ENCODE results near the gene APC2.

Gene APC2

DNA sequence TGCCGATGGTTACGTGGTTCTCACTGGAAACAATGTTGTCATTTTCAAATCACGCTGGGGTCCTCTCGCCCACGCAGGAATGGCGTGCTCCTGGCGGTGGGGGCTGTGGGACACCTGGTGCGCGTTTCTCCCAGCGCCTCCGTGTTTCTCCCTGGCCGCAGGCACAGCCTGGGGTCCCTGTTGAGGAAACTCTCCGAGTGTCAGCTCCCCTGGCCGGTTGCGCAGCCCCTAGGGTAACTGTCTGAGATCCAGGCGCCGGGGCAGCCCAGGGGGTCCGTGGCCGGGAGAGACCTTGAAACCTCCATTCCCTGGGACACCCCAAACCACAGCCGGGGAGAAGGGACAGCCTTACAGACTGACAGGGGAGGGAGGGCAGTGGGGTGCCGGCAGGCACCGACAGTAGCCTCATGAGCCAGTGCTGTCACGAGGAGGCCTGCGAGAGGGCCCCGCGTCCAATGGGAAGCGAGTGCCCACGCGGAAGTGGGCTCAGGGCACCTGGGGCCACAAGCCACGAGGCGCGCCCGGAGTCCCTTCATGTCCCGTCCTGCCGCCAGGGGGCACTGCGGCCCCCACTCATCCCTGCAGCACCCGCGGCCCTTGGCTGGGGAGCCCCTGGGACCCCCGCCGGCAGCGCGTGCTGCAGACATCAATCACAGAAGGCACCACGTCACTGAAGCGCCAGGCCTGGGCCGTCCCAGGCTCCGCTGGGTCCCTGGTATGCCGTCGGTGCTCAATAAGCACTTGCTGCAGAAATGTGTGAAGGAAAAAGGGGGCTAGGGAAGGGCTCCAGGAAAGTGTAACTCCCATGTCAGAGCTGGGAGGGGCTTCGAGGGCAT is 53.4 kb downstream of the APC2 start:
- Histone ChIP-seq H3K27ac (ENCODE audit: low read length) (no peak overlapping the region), H3K4me3 (ENCODE audit: low read depth in 1 of 2, low read length in 2 of 2) (peak overlapping the region in 1 of 2 donors; percentile 13), H3K4me1 (ENCODE audit: control insufficient read depth in 1 of 2, insufficient read depth in 2 of 2, low read length in 2 of 2) (peaks cover 0 to 5% of the 10 kb centered on the region in 2 donors), H3K36me3 (ENCODE audit: control insufficient read depth in 1 of 2, insufficient read depth in 2 of 2, low read length in 2 of 2) (no peaks in the 10 kb centered on the region), H3K27me3 (ENCODE audit: low read depth, low read length) (peaks cover 13% of the 10 kb centered on the region), H3K9me3 (ENCODE audit: control insufficient read depth in 1 of 2, low read length in 2 of 2) (peaks cover 0 to 2% of the 10 kb centered on the region in 2 donors)

- peaks cover 13% of the 10 kb centered on the region for H3K27me3 ChIP-seq (ENCODE audit: low read depth, low read length)
- H3K27ac ChIP-seq (ENCODE audit: low read length), result no peak overlapping the region
- H3K4me3 ChIP-seq (ENCODE audit: low read depth in 1 of 2, low read length in 2 of 2), result no peak overlapping the region
- H3K9me3 ChIP-seq (ENCODE audit: control insufficient read depth in 1 of 2, low read length in 2 of 2), result peaks cover 0 to 6% of the 10 kb centered on the region in 2 donors
- peaks cover 0 to 8% of the 10 kb centered on the region in 2 donors for H3K4me1 ChIP-seq (ENCODE audit: control insufficient read depth in 1 of 2, insufficient read depth in 2 of 2, low read length in 2 of 2)
- H3K36me3 ChIP-seq (ENCODE audit: control insufficient read depth in 1 of 2, insufficient read depth in 2 of 2, low read length in 2 of 2), result no peaks in the 10 kb centered on the region
These were observed 54.2 kb downstream of the APC2 start for GRCh38 chr19:1503925-1504773.

DNA sequence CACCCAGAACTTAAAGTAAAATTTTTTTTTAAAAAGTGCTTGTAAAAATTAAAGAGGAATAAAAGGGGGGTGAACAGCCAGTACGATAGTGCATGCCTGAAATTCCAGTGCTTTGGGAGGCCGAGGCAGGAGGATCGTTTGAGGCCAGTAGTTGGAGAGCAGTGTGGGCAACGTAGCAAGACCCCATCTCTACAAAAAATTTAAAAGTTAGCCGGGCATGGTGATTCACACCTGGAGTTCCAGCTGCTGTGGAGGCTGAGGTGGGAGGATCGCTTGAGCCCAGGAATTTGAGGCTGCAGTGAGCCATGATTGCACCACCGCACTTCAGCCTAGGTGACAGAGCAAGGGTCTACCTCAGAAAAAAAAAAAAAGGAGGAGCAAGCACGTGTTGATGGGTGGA is 55.1 kb downstream of the APC2 start:
- peaks cover 0 to 6% of the 10 kb centered on the region in 2 donors for H3K9me3 ChIP-seq (ENCODE audit: control insufficient read depth in 1 of 2, low read length in 2 of 2)
- H3K36me3 ChIP-seq (ENCODE audit: control insufficient read depth in 1 of 2, insufficient read depth in 2 of 2, low read length in 2 of 2), result no peaks in the 10 kb centered on the region
- H3K4me3 ChIP-seq (ENCODE audit: low read depth in 1 of 2, low read length in 2 of 2), result no peak overlapping the region
- no peak overlapping the region for H3K27ac ChIP-seq (ENCODE audit: low read length)
- H3K27me3 ChIP-seq (ENCODE audit: low read depth, low read length), result peaks cover 13% of the 10 kb centered on the region
- H3K4me1 ChIP-seq (ENCODE audit: control insufficient read depth in 1 of 2, insufficient read depth in 2 of 2, low read length in 2 of 2), result peaks cover 0 to 8% of the 10 kb centered on the region in 2 donors

DNA sequence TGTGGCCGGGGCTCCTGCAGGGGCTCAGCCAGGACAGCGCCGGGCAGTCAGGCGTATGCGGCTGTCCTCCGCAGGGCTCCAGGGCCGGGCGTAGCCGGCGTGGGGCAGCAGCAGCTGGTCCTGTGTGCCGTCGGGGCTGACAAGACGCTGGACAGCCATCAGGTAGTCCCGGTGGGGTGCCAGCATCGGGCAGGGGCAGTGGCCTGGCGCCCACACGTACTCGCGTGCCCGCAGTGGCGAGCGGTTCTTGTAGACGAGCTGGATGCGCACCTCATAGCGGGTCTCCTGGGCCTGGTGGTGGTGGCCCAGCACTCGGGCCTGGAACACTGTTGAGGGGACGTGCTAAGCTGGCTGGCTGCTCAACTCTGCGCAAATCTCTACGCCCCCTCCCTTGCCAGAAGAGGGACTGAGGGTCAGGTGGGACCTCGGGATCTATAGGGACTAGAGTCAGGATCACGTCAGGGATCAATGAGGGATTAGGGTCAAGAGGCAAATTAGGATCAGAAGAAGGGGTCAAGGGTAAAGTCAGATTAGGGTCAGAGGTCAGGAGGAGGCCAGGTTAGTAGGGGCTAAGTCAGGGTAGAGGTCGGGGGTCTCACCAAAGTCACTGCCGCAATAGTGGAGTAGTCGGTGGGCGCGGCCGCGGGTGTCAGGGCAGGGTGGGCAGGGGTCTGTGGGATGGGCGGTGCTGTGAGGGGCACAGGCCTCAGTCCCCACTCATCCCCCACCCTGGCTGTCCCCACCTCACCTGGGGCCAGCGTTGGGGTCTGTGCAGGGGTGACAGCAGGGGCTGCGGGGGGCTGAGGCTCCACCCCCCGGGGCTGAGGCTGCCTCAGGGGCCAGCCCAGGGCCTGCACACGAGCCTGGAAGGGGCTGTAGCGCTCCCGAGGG is 56.3 kb downstream of the APC2 start:
- Histone ChIP-seq H3K36me3 (ENCODE audit: control insufficient read depth in 1 of 2, insufficient read depth in 2 of 2, low read length in 2 of 2) (no peaks in the 10 kb centered on the region), H3K9me3 (ENCODE audit: control insufficient read depth in 1 of 2, low read length in 2 of 2) (peaks cover 0 to 6% of the 10 kb centered on the region in 2 donors), H3K4me1 (ENCODE audit: control insufficient read depth in 1 of 2, insufficient read depth in 2 of 2, low read length in 2 of 2) (peaks cover 0 to 8% of the 10 kb centered on the region in 2 donors), H3K4me3 (ENCODE audit: low read depth in 1 of 2, low read length in 2 of 2) (no peak overlapping the region), H3K27ac (ENCODE audit: low read length) (no peak overlapping the region), H3K27me3 (ENCODE audit: low read depth, low read length) (peaks cover 13% of the 10 kb centered on the region)

DNA sequence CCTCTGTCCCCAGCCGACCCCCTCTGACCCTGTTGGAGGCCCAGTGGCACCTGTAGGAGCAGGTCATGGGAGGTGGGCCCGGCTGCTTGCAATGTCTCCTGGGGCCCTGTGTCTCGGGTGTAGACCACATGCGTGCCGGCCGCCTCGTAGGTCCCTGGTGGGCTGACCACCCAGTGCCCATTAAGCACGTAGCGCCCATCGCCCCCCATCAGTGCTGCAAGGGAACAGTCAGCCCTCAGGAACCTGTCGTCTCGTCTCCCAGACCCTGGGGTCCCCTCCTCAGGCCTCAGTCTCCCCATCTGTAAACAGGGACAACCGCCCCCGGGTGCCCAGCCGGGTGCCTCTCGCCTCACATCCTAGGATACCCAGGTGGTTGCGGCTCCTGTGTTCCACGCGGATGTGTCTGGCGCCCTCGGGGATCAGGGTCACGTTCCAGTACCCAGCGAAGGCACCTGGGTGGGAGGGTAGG is 57.3 kb downstream of the APC2 start:
- Histone ChIP-seq H3K36me3 (ENCODE audit: control insufficient read depth in 1 of 2, insufficient read depth in 2 of 2, low read length in 2 of 2) (no peaks in the 10 kb centered on the region), H3K27me3 (ENCODE audit: low read depth, low read length) (peaks cover 15% of the 10 kb centered on the region), H3K4me3 (ENCODE audit: low read depth in 1 of 2, low read length in 2 of 2) (peak overlapping the region; percentile 30 to 34), H3K4me1 (ENCODE audit: control insufficient read depth in 1 of 2, insufficient read depth in 2 of 2, low read length in 2 of 2) (peaks cover 0 to 8% of the 10 kb centered on the region in 2 donors), H3K9me3 (ENCODE audit: control insufficient read depth in 1 of 2, low read length in 2 of 2) (peaks cover 0 to 6% of the 10 kb centered on the region in 2 donors), H3K27ac (ENCODE audit: low read length) (no peak overlapping the region)

- no peak overlapping the region for H3K27ac ChIP-seq (ENCODE audit: low read length)
- peaks cover 14% of the 10 kb centered on the region for H3K27me3 ChIP-seq (ENCODE audit: low read depth, low read length)
- peak overlapping the region; percentile 30 to 34 for H3K4me3 ChIP-seq (ENCODE audit: low read depth in 1 of 2, low read length in 2 of 2)
- H3K36me3 ChIP-seq (ENCODE audit: control insufficient read depth in 1 of 2, insufficient read depth in 2 of 2, low read length in 2 of 2), result no peaks in the 10 kb centered on the region
- peaks cover 0 to 8% of the 10 kb centered on the region in 2 donors for H3K4me1 ChIP-seq (ENCODE audit: control insufficient read depth in 1 of 2, insufficient read depth in 2 of 2, low read length in 2 of 2)
- peaks cover 0 to 6% of the 10 kb centered on the region in 2 donors for H3K9me3 ChIP-seq (ENCODE audit: control insufficient read depth in 1 of 2, low read length in 2 of 2)
These were observed 58.0 kb downstream of the APC2 start for GRCh38 chr19:1507763-1508506.

- Histone ChIP-seq H3K27me3 (ENCODE audit: low read depth, low read length) (peaks cover 9% of the 10 kb centered on the region), H3K4me1 (ENCODE audit: control insufficient read depth in 1 of 2, insufficient read depth in 2 of 2, low read length in 2 of 2) (peaks cover 0 to 13% of the 10 kb centered on the region in 2 donors), H3K27ac (ENCODE audit: low read length) (no peak overlapping the region), H3K9me3 (ENCODE audit: control insufficient read depth in 1 of 2, low read length in 2 of 2) (peaks cover 0 to 6% of the 10 kb centered on the region in 2 donors), H3K36me3 (ENCODE audit: control insufficient read depth in 1 of 2, insufficient read depth in 2 of 2, low read length in 2 of 2) (no peaks in the 10 kb centered on the region), H3K4me3 (ENCODE audit: low read depth in 1 of 2, low read length in 2 of 2) (peak overlapping the region in 1 of 2 donors; percentile 16)
These were observed 58.6 kb downstream of the APC2 start for GRCh38 chr19:1508507-1508856.

DNA sequence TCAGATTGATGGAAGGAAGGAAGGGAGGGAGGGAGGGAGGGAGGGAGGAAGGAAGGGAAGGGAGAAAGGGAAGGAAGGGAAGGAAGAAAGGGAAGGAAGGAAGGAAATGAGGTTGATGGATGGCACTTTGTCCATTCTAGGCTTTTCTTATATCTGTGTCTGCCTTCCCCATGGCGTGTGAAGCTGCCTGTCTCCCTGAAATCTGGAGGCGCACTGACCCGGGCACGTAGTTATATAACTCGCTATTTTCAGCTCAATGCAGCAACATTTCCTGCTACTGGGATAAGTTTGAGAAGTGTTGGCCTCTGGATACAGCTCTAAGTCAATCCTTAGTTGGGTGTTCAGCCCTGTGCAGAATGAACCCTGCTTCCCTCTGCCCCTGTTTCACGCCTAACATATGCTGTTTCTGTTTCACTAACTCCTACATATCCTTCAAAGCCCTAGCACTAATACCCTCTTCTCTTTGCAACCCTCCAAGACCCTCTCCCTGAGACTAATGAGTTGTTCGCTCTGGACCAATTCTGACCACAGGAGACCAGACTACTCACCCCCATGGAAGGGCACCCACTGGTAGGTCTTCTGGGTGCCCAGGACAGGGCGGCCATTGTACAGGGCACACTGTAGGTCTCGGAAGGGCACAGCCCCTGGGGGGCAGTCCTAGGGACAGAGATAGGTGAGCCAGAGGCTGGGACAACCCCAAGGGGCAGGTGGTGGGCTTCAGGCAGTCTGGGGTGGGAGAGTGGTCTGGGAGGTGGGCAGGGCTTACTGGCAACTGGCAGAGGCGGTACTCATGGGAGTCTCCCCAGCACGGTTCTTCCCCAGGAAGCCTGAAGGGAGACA is 59.9 kb downstream of the APC2 start:
- peaks cover 0 to 6% of the 10 kb centered on the region in 2 donors for H3K9me3 ChIP-seq (ENCODE audit: control insufficient read depth in 1 of 2, low read length in 2 of 2)
- no peak overlapping the region for H3K27ac ChIP-seq (ENCODE audit: low read length)
- peaks cover 3% of the 10 kb centered on the region for H3K27me3 ChIP-seq (ENCODE audit: low read depth, low read length)
- peaks cover 0 to 15% of the 10 kb centered on the region in 2 donors for H3K4me1 ChIP-seq (ENCODE audit: control insufficient read depth in 1 of 2, insufficient read depth in 2 of 2, low read length in 2 of 2)
- H3K4me3 ChIP-seq (ENCODE audit: low read depth in 1 of 2, low read length in 2 of 2), result no peak overlapping the region
- H3K36me3 ChIP-seq (ENCODE audit: control insufficient read depth in 1 of 2, insufficient read depth in 2 of 2, low read length in 2 of 2), result no peaks in the 10 kb centered on the region

GRCh38 chr19:1510442-1510806 is 60.5 kb downstream of the APC2 start:
- Histone ChIP-seq H3K9me3 (ENCODE audit: control insufficient read depth in 1 of 2, low read length in 2 of 2) (peaks cover 0 to 4% of the 10 kb centered on the region in 2 donors), H3K4me1 (ENCODE audit: control insufficient read depth in 1 of 2, insufficient read depth in 2 of 2, low read length in 2 of 2) (peaks cover 0 to 15% of the 10 kb centered on the region in 2 donors), H3K27ac (ENCODE audit: low read length) (no peak overlapping the region), H3K4me3 (ENCODE audit: low read depth in 1 of 2, low read length in 2 of 2) (no peak overlapping the region), H3K36me3 (ENCODE audit: control insufficient read depth in 1 of 2, insufficient read depth in 2 of 2, low read length in 2 of 2) (no peaks in the 10 kb centered on the region), H3K27me3 (ENCODE audit: low read depth, low read length) (peaks cover 3% of the 10 kb centered on the region)

Measured in muscle layer of duodenum (tissue), 2 donors.